DOHH2 (cell line): Measurements from ENCODE around the gene NPAS2.

Source experiments
- EZH2phosphoT487 ChIP-seq: fragments of 200-600 bp; sonication (generic); IDR thresholded peaks from 2 replicates; pipeline ENCODE4 v1.6.1; 2017; ENCODE audit warnings: borderline replicate concordance, mild to moderate bottlenecking, antibody characterized with exemption, low read length, moderate library complexity, mixed read lengths
- TF ChIP-seq, protein P1 (sequence below): fragments of 200-600 bp; sonication (generic); IDR thresholded peaks from one replicate; pipeline ENCODE4 v1.5.1; 2014; ENCODE audit warnings: antibody characterized with exemption, mild to moderate bottlenecking, low read depth, low read length; ENCODE audit not compliant: poor library complexity, severe bottlenecking

- TF ChIP-seq, protein P1, sequence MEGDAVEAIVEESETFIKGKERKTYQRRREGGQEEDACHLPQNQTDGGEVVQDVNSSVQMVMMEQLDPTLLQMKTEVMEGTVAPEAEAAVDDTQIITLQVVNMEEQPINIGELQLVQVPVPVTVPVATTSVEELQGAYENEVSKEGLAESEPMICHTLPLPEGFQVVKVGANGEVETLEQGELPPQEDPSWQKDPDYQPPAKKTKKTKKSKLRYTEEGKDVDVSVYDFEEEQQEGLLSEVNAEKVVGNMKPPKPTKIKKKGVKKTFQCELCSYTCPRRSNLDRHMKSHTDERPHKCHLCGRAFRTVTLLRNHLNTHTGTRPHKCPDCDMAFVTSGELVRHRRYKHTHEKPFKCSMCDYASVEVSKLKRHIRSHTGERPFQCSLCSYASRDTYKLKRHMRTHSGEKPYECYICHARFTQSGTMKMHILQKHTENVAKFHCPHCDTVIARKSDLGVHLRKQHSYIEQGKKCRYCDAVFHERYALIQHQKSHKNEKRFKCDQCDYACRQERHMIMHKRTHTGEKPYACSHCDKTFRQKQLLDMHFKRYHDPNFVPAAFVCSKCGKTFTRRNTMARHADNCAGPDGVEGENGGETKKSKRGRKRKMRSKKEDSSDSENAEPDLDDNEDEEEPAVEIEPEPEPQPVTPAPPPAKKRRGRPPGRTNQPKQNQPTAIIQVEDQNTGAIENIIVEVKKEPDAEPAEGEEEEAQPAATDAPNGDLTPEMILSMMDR = no peak
- TF ChIP-seq EZH2phosphoT487 = no peak
Measured at GRCh38 chr2:100855606-100856005, 35.7 kb downstream of the NPAS2 start.
